ENCODE results near the gene RNPS1.

- TF ChIP-seq CTCF (conservative IDR thresholded peaks at IDR 0.05): no peak
- TF ChIP-seq EZH2 (IDR thresholded peaks at IDR 0.05; ENCODE audit: low read depth): no peak
Observed at GRCh38 chr16:2208772-2209171, 59.2 kb downstream of the RNPS1 start.

Measured in PC-9 (cell line).